NB4 (cell line): ENCODE measurements around the gene LYPD6B.

Source experiments
- DNase-seq: peaks from one replicate; pipeline ENCODE4 v3.0.0; 2010; ENCODE audit warnings: low read depth
- H3K4me3 ChIP-seq: one replicate; pipeline ENCODE4 v1.5.1; 2011; ENCODE audit warnings: mild to moderate bottlenecking, low read depth, low read length, moderate library complexity
- CTCF ChIP-seq: IDR thresholded peaks from one replicate; pipeline ENCODE4 v1.5.1; 2012; ENCODE audit warnings: low read depth, low read length
- MAX ChIP-seq: IDR thresholded peaks from 2 replicates; pipeline ENCODE4 v1.6.1; 2011; ENCODE audit warnings: low read depth, low read length
- MYC ChIP-seq: IDR thresholded peaks from 2 replicates; pipeline ENCODE4 v1.6.1; 2011; ENCODE audit warnings: low read depth, low read length
- POLR2A ChIP-seq: IDR thresholded peaks from 2 replicates; pipeline ENCODE4 v1.6.1; 2011; ENCODE audit warnings: mild to moderate bottlenecking; ENCODE audit not compliant: insufficient read length; ENCODE audit errors: extremely low read depth

LYPD6B gene

DNA sequence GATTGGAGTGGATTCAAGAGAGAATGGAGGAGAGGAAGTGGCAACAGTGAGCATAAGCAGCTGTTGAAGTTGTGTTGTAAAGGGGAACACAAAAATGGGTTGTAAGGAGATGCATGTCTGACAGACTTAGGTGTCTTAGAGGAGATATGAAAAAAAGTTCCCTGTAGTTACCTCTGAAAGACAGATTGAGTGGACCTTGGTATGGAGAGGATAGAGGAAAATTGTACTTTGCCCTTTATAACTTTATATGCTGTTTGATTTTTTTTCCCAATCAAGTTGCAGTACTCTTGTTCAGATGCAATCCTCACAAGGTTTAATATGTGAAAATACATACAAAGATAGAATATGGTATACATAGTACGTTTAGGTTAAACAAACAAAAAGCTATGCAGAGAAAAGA, 73.6 kb downstream of the LYPD6B start:
- no peak for DNase-seq
- no peak overlapping the region for H3K4me3 ChIP-seq
- no peak for TF ChIP-seq CTCF
- TF ChIP-seq MYC, result no peak
- no peak for TF ChIP-seq MAX
- no peak for TF ChIP-seq POLR2A

DNA sequence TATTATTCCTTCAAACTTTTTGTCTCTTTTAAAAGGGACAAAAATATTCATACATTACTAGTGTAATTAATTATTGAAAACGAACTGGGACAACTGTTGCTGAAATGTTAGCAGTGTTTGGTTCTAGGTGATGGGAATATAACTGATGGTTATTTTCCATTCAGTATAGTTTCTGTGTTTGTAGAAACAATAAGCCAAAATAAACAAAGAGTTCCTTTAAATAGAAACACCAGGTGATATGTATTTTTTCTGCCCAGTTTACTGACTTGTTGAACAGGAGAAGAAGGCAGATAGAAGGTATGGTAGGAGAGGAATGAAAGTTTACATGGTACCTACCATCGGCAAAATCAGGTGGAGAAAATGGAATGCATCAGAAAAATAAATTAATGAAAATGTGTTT, 74.2 kb downstream of the LYPD6B start:
- DNase-seq, result no peak
- H3K4me3 ChIP-seq, result no peak overlapping the region
- TF ChIP-seq POLR2A, result no peak
- TF ChIP-seq CTCF, result no peak
- no peak for TF ChIP-seq MAX
- TF ChIP-seq MYC, result no peak

DNA sequence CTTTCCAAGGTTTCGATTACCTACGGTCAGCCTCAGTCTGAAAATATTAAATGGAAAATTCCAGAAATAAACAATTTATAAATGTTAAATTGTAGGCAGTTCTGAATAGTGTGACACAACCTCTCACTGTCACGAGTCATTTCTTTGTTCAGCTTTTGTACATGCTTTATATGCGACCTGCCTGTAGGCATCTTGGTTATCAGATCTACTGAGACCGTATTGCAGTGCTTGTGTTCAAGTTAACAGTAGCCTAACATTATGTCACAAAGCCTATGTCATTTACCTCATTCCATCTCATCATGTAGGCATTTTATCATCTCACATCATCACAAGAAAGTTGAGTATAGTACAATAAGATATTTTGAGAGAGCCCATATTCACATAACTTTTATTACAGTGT, 77.3 kb downstream of the LYPD6B start:
- no peak for DNase-seq
- no peak overlapping the region for H3K4me3 ChIP-seq
- TF ChIP-seq POLR2A (no peak), MYC (no peak), MAX (no peak), CTCF (no peak)

DNA sequence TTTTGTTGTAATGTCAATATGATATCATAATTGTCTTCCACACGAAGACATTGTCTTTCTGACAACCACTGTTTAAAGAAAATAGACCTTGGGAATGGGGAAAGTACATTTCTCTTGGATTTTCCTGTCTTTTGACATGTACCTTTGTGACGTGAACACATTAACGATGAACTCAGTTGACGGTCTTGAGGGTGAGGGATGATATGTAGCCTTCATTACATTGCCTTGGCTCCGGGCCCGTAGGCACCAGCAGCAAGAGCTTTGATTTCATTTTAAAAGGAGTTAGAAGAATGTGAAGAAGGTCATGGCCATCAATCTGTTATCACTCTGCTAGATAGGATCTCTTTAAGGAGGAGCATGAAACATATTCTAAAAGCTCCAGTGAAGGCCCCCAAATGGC, 80.9 kb downstream of the LYPD6B start:
- TF ChIP-seq POLR2A (no peak), MAX (no peak), MYC (no peak), CTCF (no peak)
- no peak overlapping the region for H3K4me3 ChIP-seq
- no peak for DNase-seq

GRCh38 chr2:149122516-149122915, 84.0 kb downstream of the LYPD6B start:
- no peak for TF ChIP-seq MAX
- TF ChIP-seq POLR2A, result no peak
- TF ChIP-seq CTCF, result no peak
- TF ChIP-seq MYC, result no peak
- DNase-seq, result no peak
- H3K4me3 ChIP-seq, result no peak overlapping the region

- DNase-seq, result no peak
- no peak for TF ChIP-seq MYC
- no peak for TF ChIP-seq MAX
- TF ChIP-seq POLR2A, result no peak
- no peak for TF ChIP-seq CTCF
- no peak overlapping the region for H3K4me3 ChIP-seq
Measured at GRCh38 chr2:149125031-149125725, 86.7 kb downstream of the LYPD6B start.
